PC-3 (cell line): ENCODE measurements around the gene HOXA2.

ENCODE experiments used
- EZH2 ChIP-seq: fragments of 300-600 bp; sonication (generic); IDR thresholded peaks from one replicate; pipeline ENCODE4 v1.6.1; 2017; ENCODE audit warnings: antibody characterized with exemption, mild to moderate bottlenecking, low read length; ENCODE audit not compliant: unreplicated experiment
- TF ChIP-seq, protein P1 (sequence below): fragments of 300-600 bp; sonication (generic); conservative IDR thresholded peaks from 2 replicates; pipeline ENCODE4 v1.5.1; 2017; ENCODE audit warnings: antibody characterized with exemption, low read depth, mild to moderate bottlenecking, low read length

DNA sequence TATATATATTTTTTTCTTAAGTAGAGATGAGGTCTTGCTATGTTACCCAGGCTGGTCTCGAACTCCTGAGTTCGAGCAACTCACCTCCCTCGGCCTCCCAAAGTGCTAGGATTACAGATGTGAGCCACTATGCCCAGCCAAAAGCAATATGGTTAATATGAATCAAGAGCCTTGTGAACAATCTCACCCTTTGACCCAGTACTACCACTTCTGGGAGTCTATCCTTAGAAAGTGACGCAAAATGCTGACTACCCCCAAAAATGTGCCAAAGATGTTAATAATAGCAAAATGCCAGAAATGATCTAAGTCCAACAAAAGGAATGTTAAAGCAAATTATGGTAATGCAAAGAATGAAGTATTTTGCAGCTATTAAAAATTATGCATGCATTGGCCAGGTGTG is 51.0 kb downstream of the HOXA2 start:
- TF ChIP-seq, protein P1, sequence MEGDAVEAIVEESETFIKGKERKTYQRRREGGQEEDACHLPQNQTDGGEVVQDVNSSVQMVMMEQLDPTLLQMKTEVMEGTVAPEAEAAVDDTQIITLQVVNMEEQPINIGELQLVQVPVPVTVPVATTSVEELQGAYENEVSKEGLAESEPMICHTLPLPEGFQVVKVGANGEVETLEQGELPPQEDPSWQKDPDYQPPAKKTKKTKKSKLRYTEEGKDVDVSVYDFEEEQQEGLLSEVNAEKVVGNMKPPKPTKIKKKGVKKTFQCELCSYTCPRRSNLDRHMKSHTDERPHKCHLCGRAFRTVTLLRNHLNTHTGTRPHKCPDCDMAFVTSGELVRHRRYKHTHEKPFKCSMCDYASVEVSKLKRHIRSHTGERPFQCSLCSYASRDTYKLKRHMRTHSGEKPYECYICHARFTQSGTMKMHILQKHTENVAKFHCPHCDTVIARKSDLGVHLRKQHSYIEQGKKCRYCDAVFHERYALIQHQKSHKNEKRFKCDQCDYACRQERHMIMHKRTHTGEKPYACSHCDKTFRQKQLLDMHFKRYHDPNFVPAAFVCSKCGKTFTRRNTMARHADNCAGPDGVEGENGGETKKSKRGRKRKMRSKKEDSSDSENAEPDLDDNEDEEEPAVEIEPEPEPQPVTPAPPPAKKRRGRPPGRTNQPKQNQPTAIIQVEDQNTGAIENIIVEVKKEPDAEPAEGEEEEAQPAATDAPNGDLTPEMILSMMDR, result no peak
- no peak for TF ChIP-seq EZH2
